ENCODE data around the gene CCDC30. TPM values are rescaled to one million over a fixed set of nuclear protein-coding genes. Genes with fewer than 3 reads are reported as not detected.

The CCDC30 gene
- 7.5 TPM for total RNA-seq (ENCODE audit: insufficient read depth, low replicate concordance)

DNA sequence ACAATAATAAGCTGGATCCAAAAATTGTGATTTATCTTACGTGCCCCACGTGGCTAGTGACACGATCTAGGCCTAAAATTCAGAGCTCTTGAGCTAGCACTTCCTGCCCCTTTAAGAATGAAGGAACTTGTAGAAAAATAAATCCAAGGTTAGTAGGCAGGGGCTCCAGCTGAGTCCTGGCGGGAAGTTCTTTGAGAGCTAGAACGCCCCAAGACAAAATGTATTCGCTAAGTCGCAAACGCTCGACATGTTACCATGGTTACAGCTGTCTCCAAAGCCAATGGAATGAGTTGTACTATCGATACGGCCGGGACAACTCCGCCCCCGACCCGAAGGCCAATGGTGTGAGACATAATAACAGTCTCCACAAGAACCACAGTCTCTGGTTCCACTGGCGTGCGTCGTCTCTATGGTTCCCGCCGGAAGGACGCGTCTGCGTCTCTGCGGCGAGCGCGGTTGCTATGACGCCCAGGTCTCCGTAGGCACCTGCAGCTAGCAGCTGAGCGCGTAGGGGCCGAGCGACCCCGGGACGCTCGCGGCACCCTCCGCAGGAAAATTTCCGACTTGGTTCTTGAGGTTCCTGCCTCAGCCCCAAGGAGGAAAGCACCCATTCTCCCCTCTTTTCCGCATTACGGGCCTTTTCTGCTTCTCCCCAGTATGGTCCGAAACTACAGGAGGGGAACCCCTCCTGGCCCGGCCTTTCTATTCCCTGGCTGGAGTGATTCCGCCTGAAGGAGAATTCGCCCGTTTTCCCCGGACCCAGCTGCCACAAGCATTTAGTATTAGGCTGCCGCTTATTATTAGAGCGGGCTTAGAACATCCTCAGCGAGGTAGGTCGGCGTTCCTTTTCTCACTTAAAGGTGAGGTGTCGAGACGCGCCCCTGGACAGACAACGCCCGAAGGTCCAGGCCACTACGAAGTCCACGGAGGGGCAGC lies at the start of gene CCDC30:
CCDC30 (plus strand) TSS at position 459 of the 936 bp plus-strand sequence. CDS start 17,266 bp downstream, outside the sequence.
- DNase-seq (ENCODE audit: low spot score): peak; percentile 99

- no peak for DNase-seq (ENCODE audit: low spot score)
Measured at GRCh38 chr1:42414551-42415496, 48.3 kb upstream of the CCDC30 start.

GRCh38 chr1:42417166-42417565 lies 45.9 kb upstream of the CCDC30 start:
- DNase-seq (ENCODE audit: low spot score): no peak

GRCh38 chr1:42418516-42418915 lies 44.6 kb upstream of the CCDC30 start:
- DNase-seq (ENCODE audit: low spot score): no peak

DNA sequence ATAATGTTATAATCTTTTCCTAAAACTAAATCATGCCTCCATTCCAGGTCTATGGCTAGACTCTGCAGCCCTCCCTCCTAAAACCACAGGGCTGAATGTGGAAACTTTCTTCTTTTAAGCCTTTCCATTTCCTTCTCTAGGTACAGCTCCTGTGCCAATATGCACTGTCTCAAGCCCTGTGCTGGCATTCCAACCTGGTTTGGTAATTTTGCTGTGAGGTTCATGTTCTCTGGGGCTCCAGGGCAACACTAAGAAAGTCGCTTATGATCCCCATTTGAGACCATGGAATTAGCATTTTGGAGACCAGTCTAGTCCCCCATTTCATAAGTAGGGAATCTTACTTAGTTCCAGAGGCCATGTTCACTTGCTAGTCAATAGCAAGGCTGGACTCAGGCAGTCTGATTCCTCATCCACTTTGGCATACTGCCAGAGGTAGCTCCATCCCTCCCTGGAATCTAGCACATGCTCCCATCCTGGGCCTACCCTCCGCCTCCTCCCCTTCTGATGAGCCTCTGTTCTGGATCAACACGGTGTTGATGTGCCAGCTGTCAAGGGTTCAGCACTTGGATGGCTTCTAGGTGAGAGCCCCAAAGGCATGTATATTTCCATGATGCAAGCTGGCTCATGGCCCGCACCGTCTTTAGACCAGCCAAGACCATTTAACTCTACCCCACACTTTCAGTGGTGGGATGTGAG lies 43.8 kb upstream of the CCDC30 start:
- DNase-seq (ENCODE audit: low spot score): peak; percentile 83

DNA sequence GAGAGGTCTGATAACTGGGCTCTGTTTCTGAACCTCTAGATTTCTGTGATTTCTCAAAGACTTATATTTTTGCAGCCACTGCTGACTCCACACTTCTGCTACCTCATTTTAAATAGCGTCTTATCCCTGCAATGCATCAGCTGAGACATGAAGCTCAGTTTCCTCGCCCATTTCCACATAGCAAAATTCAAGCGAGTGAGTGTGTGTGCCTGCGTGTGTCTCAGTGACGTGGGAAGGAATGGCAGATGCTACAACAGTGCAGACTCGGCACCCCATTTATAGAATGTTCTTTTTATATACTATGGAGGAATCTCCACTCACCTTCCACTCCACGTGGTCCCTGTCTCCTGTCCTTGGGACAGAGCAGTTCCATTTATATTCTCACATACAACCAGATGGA lies 43.0 kb upstream of the CCDC30 start:
- DNase-seq (ENCODE audit: low spot score): peak; percentile 95

DNA sequence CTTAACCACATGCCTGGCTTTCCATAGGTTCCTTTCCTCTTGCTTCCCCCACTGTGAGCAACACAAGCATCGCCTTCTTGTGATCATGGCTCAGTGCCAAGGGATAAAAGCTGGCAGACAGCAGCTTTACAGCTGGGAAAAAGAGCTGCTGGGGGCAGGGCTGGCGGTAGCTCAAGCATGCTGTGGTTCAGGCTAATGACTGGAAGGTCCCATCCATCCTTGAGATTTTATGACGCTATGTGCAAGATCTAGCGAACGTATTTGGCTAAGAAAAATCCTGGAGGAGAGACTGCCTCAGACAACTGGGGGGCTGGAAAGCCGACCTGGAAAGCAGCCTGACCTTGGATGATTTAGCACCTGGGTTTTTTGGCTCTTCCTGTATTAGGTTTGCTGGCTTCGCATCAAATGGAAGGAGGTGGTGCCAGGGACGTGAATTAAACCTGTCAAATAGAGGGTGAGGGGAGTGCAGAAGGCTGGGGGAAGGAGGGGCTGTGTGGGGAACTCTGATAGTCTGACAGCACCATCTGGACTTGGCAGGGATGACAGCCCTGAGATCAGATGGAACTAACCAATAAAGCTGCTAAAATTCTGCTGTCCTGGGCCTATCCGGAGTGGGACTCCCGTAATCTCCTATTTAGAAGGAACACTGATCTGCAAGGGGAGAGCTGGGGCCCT lies 42.0 kb upstream of the CCDC30 start:
- peak; percentile 96 for DNase-seq (ENCODE audit: low spot score)

GRCh38 chr1:42422737-42423136 lies 40.3 kb upstream of the CCDC30 start:
- DNase-seq (ENCODE audit: low spot score): no peak

- DNase-seq (ENCODE audit: low spot score): no peak
Measured at GRCh38 chr1:42423681-42424080, 39.4 kb upstream of the CCDC30 start.

GRCh38 chr1:42424201-42424600 lies 38.9 kb upstream of the CCDC30 start:
- DNase-seq (ENCODE audit: low spot score): no peak

GRCh38 chr1:42427240-42427639 lies 35.8 kb upstream of the CCDC30 start:
- no peak for DNase-seq (ENCODE audit: low spot score)

GRCh38 chr1:42429603-42430002 lies 33.5 kb upstream of the CCDC30 start:
- no peak for DNase-seq (ENCODE audit: low spot score)

- no peak for DNase-seq (ENCODE audit: low spot score)
Measured at GRCh38 chr1:42430286-42431135, 32.6 kb upstream of the CCDC30 start.

DNA sequence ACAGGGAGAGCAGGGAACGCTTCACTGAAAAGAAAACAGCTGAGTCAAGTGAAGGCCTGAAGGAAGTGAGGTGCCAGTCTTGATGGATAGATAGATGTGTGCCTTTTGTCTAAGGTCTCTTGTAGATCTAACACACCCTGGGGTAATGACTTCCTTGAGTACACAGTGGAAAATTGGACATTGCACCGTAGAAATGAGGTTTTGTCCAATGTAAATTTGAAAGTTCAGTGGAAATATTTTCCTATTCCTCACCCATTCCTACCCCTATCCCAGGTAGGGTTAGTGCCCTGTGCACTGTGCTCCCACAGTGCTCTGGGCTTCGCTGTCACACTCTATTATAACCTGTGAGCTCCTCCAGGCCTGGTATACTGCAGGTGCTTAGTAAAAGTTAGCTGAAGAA lies 31.6 kb upstream of the CCDC30 start:
- DNase-seq (ENCODE audit: low spot score): no peak

GRCh38 chr1:42432714-42433113 lies 30.4 kb upstream of the CCDC30 start:
- DNase-seq (ENCODE audit: low spot score): no peak

- DNase-seq (ENCODE audit: low spot score): peak; percentile 84
Measured at GRCh38 chr1:42433369-42433768, 29.7 kb upstream of the CCDC30 start.

DNA sequence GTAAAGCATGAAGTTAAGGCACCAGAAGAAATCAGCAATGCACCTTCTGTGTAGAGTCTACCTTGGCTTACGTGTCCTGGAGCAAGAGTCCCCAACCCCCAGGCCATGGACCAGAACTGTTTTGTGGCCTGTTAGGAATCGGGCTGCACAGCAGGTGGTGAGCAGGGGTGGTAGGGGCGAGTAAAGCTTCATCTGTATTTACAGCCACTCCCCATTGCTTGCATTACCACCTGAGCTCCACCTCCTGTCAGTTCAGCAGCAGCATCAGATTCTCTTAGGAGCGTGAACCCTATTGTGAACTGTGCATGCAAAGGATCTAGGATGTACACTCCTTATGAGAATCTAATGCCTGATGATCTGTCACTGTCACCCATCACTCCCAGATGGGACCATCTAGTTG lies 28.7 kb upstream of the CCDC30 start:
- no peak for DNase-seq (ENCODE audit: low spot score)

GRCh38 chr1:42439940-42440339 lies 23.1 kb upstream of the CCDC30 start:
- no peak for DNase-seq (ENCODE audit: low spot score)

- no peak for DNase-seq (ENCODE audit: low spot score)
Measured at GRCh38 chr1:42442662-42443061, 20.4 kb upstream of the CCDC30 start.

DNA sequence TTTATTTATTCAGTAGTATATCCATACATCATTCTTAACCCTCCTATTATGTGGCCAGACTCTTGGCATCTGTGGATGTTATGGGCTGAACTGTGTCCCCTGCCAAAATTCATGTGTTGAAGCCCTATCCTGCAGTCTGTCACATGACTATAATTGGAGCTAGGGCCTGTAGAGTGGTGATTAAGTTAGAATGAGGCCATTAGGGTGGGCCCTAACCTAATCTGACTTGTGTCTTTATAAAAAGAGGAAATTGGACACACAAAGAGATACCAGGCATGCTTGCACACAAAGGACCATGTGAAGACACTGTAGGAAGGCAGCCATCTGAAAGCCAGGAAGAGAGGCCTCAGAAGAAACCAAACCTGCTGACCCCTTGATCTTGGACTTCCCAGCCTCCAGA lies 13.8 kb upstream of the CCDC30 start:
- DNase-seq (ENCODE audit: low spot score): no peak

All from umbilical cord (tissue), 2 donors.